Vagina (tissue), 2 donors: ENCODE measurements around the gene KRT6C. TPM values are rescaled to one million over a fixed set of nuclear protein-coding genes. Genes with fewer than 3 reads are reported as not detected.
A peak's percentile ranks its signal among the peaks of the same experiment; 100 is the strongest.

Experiments
- DNase-seq, 2 donors: peaks; one replicate each; pipeline ENCODE4 v3.0.0-alpha.2; 2017; ENCODE audit errors: extremely low spot score in 2 of 2
- H3K27ac ChIP-seq: fragments of 200-600 bp; sonication (generic); one replicate; pipeline ENCODE4 v1.5.1; 2019
- H3K27me3 ChIP-seq: fragments of 200-600 bp; sonication (generic); one replicate; pipeline ENCODE4 v1.5.1; 2019
- H3K36me3 ChIP-seq, 2 donors: fragments of 200-600 bp; sonication (generic); one replicate each; pipeline ENCODE4 v1.5.1; 2017 to 2019
- H3K4me1 ChIP-seq: fragments of 200-600 bp; sonication (generic); one replicate; pipeline ENCODE4 v1.5.1; 2019
- H3K4me3 ChIP-seq, 2 donors: fragments of 200-600 bp; sonication (generic); 1 replicate in 1 of 2; 2 replicates in 1 of 2; pipeline ENCODE4 v1.5.1; 2016 to 2019
- H3K9me3 ChIP-seq: fragments of 200-600 bp; sonication (generic); one replicate; pipeline ENCODE4 v1.5.1; 2019
- CTCF ChIP-seq, 3 experiments: fragments of 450-650 bp in 2 of 3; fragments of 200-600 bp in 1 of 3; sonication (generic) in 1 of 3; IDR thresholded peaks; one replicate each; pipeline ENCODE4 v1.5.1; 2017 to 2019; ENCODE audit warnings: antibody characterized with exemption in 3 of 3, mild to moderate bottlenecking in 2 of 3, moderate library complexity in 2 of 3
- POLR2A ChIP-seq, 2 donors: fragments of 450-650 bp; IDR thresholded peaks; one replicate each; pipeline ENCODE4 v1.6.1; 2017; ENCODE audit warnings: antibody characterized with exemption in 2 of 2, mild to moderate bottlenecking in 2 of 2, moderate library complexity in 2 of 2
- POLR2AphosphoS5 ChIP-seq, 2 donors: sonication (generic); formaldehyde crosslinking; IDR thresholded peaks; one replicate each; pipeline ENCODE4 v1.9.0; 2017; ENCODE audit warnings: antibody characterized with exemption in 2 of 2, mild to moderate bottlenecking in 2 of 2, low read depth in 1 of 2; ENCODE audit not compliant: insufficient read depth in 1 of 2
- intact Hi-C: fragments of 100-400 bp; cut with DNase I; formaldehyde crosslinking; loops from one replicate; pipeline ENCODE4 v1.15.1; 2023
- total RNA-seq: library from RNA; depleted of rRNA; stranded (reverse); fragments of >200 nt; gene quantifications from one replicate; pipeline ENCODE4 v1.2.3, GENCODE V29; 2016

Gene KRT6C
- total RNA-seq, 1 donor from 2014 or later = 257 TPM

- Histone ChIP-seq H3K4me1 (peaks cover 12% of the 10 kb centered on the region), H3K27ac (peak overlapping the region; percentile 47), H3K27me3 (no peaks in the 10 kb centered on the region), H3K9me3 (no peaks in the 10 kb centered on the region), H3K36me3 (no peaks in the 10 kb centered on the region), H3K4me3 (peak overlapping the region in 1 of 2 donors; percentile 42)
- TF ChIP-seq CTCF (IDR thresholded peaks at IDR 0.05) = no peak
- peak in 1 of 2 donors; percentile 56 for TF ChIP-seq POLR2AphosphoS5 (IDR thresholded peaks at IDR 0.05; ENCODE audit: insufficient read depth in 1 of 2, low read depth in 1 of 2)
- no peak for TF ChIP-seq POLR2A (IDR thresholded peaks at IDR 0.05)
- DNase-seq = peak; percentile 85 to 86
- intact Hi-C loops = no loop called here
Measured at GRCh38 chr12:52515927-52516831, 42.6 kb upstream of the KRT6C start.

- peaks cover 12% of the 10 kb centered on the region for H3K4me1 ChIP-seq
- TF ChIP-seq CTCF (IDR thresholded peaks at IDR 0.05) (no peak), POLR2A (IDR thresholded peaks at IDR 0.05) (no peak), POLR2AphosphoS5 (IDR thresholded peaks at IDR 0.05; ENCODE audit: insufficient read depth in 1 of 2, low read depth in 1 of 2) (no peak)
- no peaks in the 10 kb centered on the region for H3K27me3 ChIP-seq
- no peaks in the 10 kb centered on the region for H3K36me3 ChIP-seq
- intact Hi-C loops = no loop called here
- peak overlapping the region; percentile 11 for H3K27ac ChIP-seq
- H3K4me3 ChIP-seq = peak overlapping the region in 1 of 2 donors; percentile 42
- no peaks in the 10 kb centered on the region for H3K9me3 ChIP-seq
- DNase-seq = peak in 1 of 2 donors; percentile 79
Measured at GRCh38 chr12:52515319-52515646, 41.7 kb upstream of the KRT6C start.

GRCh38 chr12:52514471-52515318 is 41.1 kb upstream of the KRT6C start:
- peak in 1 of 2 donors; percentile 29 for TF ChIP-seq POLR2AphosphoS5 (IDR thresholded peaks at IDR 0.05; ENCODE audit: insufficient read depth in 1 of 2, low read depth in 1 of 2)
- TF ChIP-seq POLR2A (IDR thresholded peaks at IDR 0.05) = no peak
- H3K27me3 ChIP-seq = no peaks in the 10 kb centered on the region
- no peak overlapping the region for H3K27ac ChIP-seq
- DNase-seq = peak; percentile 85 to 95
- H3K4me1 ChIP-seq = peaks cover 12% of the 10 kb centered on the region
- H3K36me3 ChIP-seq = no peaks in the 10 kb centered on the region
- no peaks in the 10 kb centered on the region for H3K9me3 ChIP-seq
- peak overlapping the region in 1 of 2 donors; percentile 42 for H3K4me3 ChIP-seq
- intact Hi-C loops = no loop called here

- TF ChIP-seq POLR2A (IDR thresholded peaks at IDR 0.05) (no peak), POLR2AphosphoS5 (IDR thresholded peaks at IDR 0.05; ENCODE audit: insufficient read depth in 1 of 2, low read depth in 1 of 2) (no peak), CTCF (IDR thresholded peaks at IDR 0.05) (no peak)
- Histone ChIP-seq H3K9me3 (no peaks in the 10 kb centered on the region), H3K27ac (no peak overlapping the region), H3K36me3 (no peaks in the 10 kb centered on the region), H3K27me3 (no peaks in the 10 kb centered on the region), H3K4me3 (no peak overlapping the region), H3K4me1 (peaks cover 12% of the 10 kb centered on the region)
- intact Hi-C loops = no loop called here
- peak in 1 of 2 donors; percentile 69 for DNase-seq
Measured at GRCh38 chr12:52513736-52514135, 40.1 kb upstream of the KRT6C start.

- Histone ChIP-seq H3K4me1 (no peaks in the 10 kb centered on the region), H3K36me3 (no peaks in the 10 kb centered on the region), H3K9me3 (no peaks in the 10 kb centered on the region), H3K27me3 (no peaks in the 10 kb centered on the region), H3K27ac (no peak overlapping the region), H3K4me3 (no peak overlapping the region)
- TF ChIP-seq POLR2AphosphoS5 (IDR thresholded peaks at IDR 0.05; ENCODE audit: insufficient read depth in 1 of 2, low read depth in 1 of 2) (no peak), CTCF (IDR thresholded peaks at IDR 0.05) (no peak)
- DNase-seq = peak; percentile 80 to 84
- intact Hi-C loops = no loop called here
Measured at GRCh38 chr12:52508211-52508610, 34.6 kb upstream of the KRT6C start.
